ENCODE data around the gene UACA.
"Not testable (repeated sequence)": the region's sequence is repeated elsewhere in the genome, so short reads cannot be mapped to it uniquely, and the experiment has no call there.

Gene UACA

DNA sequence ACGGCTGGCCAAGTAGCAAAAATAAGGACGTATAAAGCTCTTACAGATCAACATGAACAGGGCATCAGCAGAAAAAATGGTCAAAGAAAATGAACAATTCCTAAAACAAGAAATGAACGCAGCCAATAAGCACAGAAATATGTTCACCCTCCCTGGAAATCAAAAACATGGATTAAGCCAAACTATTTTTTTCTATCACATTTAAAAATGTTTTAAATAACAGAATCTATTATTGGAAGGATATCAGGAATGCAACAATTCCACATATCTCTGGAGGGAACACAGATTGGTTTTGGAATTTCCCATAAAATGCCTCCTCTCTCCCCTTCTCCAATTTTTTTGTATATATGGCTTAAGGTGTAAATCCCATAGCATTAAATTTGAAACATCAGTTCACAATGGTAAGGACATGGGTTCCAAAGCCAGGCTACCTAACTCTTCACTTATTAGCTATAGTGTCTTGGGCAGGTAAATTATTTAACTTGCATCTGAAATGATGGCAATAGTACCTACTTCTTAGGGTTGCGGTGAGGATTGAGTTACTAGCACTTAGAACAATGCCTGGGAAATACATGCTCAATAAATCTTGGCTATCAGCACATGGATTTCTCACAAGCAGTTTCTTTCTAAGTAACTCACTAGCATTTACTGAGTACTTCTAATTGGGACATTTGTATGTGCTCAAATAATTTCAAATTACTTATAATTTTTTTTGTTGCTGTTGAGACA is 10.1 kb downstream of the UACA start:
- DNase-seq: no peak

DNA sequence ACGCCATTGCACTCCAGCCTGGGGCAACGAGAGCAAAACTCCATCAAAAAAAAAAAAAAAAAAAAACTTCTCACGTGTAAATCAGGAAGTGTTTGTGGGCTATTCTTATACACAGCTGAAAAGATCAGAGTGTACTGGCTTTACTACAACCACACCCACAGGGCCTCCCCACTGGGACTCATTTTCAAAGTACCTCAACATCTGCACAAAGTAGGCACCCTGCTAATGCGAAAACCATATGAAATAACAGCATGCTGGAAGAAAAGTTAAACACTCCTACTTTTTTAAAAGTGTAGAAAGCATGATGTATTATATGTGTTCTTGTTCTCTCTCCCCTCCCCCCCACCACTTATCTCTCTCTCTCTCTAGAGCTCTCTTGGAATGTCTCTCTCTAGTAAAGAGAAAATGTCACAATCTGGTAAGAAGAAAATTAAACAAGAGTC is 11.1 kb downstream of the UACA start:
- no peak for DNase-seq

DNA sequence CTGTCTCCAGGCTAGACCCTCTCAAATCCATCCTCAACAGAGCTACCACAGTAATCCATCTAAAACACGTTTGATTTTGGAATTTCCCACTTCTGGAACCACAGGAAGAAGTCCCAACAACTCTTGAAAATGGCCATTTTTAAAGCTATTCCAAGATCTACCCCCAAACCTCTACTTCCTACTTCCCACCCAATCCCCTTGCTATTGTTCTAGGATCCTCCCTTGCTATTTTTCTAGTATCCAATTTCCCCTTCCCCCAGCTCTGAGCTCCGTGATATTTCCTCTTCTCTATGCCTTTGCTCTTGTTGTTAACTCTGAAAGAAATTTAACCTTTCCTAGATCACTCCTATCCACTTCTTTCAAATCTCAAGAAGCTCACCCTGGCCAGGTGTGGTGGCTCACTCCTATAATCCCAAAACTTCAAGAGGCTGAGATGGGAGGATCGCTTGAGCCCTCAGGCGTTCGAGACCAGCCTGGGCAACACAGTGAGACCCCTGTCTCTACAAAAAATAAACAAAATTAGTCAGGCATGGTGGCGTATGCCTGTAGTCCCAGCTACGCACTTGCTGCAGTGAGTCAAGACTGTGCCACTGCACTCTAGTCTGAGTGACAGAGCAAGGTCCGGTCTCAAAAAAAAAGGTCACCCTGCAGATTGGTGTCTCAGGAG is 13.0 kb downstream of the UACA start:
- DNase-seq: no peak

DNA sequence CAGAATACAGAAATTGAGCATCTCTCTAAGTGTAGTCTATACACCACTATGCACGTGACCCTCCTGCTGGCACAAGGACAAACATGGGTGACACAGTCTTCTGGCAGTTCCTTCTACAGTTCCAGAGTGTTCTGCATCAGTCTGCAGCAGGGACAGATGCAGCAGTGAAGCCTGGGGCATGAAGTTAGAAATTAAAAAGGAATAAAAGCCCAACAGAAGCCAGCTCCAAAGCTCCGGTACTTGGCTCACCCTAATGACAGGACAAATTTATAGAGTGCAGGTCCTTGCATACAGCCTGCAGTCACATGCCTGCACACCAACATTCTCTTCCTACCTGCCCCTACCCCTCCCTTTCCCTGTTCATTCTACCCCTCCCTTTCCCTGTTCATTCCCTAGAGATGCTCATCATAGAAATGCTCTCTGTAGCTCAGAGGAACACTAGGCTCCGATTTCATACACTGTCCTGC is 15.0 kb downstream of the UACA start:
- no peak for DNase-seq

DNA sequence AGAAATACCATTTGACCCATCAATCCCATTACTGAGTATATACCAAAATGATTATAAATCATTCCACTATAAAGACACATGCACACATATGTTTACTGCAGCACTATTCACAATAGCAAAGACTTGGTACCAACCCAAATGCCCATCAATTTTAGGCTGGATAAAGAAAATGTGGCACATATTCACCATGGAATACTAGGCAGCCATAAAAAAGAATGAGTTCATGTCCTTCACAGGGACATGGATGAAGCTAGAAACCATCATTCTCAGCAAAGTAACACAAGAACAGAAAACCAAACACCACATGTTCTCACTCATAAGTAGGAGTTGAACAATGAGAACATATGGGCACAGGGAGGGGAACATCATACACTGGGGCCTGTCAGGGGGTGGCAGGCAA is 16.8 kb downstream of the UACA start:
- DNase-seq: not testable (repeated sequence)

DNA sequence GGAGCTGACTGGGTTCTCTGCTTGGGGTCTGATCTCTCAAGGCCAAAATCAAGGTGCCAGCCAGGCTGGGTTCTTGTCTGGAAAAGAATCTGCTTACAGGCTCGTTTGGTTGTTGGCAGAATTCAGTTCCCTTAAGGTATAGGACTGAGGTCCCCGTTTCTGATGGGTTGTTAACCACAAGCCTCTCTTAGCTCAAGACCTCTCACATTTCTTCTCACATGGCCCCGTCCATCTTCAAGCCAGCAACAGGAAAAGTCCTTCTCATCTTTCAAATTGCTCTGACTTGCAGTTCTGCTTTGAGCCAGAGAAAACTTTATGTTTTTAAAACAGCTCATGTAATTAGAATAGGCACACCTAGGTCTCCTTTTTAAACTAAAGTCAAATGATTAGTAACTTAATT is 20.4 kb downstream of the UACA start:
- peak; percentile 36 for DNase-seq

DNA sequence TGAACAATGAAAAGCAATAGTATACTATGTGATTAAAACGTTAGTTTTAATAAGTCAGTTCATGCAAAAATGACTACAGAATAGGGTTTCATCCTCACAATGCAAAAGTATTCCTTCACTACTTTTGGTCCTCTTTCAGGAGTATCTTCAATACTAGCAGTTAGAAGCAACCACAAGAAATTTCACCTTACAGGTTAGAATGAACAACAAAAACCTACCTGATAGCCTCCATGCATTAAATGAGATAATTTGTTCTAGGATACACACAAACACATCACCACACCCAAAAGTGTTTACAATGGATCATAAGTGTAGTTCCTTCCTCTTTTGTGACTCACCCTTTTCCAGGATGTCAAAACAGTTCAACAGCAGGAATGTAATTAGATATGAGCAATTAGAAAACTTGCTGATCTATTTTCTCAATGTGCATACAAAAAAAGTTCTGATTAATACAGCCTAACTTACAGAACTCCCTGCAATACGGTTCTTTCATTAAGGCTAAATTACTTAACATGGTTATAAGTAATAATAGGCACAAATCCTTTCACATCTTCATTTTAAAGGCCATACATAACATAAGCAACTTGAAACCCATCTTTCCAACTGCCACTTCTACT is 21.6 kb downstream of the UACA start:
- DNase-seq: peak; percentile 58

DNA sequence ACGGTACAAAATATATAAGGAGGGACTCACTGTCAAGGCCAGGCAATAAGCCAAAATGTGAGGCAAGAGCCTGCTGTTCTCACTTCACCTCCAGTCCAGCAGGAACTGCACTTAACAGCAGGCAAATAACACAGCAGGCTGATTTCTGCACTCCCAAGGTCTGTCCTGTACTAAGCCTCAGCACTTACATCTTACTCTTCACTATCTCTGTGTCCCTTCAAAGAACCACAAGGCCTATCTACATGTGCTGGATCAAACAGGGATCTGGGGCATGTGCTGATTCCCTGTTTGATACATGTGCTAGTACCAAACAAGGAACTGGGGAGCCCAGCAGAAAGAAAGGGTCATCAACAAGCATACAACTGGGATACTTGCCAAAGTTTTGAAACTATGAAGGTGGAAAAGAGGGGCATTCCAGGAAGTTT is 22.2 kb downstream of the UACA start:
- peak; percentile 69 for DNase-seq

DNA sequence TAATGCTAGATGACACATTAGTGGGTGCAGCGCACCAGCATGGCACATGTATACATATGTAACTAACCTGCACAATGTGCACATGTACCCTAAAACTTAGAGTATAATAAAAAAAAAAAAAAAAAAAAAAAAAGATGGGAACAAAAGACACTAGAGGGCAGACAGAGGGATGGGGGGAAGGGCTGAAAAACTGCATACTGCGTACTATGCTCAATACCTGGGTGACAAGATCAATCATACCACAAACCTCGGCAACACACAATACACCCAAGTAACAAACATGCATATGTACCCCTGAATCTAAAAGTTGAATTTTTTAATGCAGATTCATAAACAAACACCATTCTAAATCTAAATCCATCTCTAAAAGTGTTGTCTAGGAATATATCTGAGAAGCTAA is 28.3 kb downstream of the UACA start:
- not testable (repeated sequence) for DNase-seq

DNA sequence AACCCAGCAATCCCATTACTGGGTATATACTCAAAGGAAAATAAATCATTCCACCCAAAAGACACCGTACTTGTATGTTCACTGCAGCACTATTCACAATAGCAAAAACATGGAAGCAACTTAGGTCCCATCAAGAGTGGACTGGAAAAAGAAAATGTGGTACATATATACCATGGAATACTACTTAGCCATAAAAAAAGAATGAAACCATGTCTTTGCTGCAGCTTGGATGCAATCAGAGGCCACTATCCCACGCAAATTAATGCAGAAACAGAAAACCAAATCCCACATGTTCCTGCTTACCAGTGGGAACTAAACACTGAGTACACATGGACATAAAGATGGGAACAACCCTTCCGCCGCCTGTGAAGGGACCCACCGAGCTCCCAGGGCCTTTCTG is 34.2 kb downstream of the UACA start:
- no peak for DNase-seq

DNA sequence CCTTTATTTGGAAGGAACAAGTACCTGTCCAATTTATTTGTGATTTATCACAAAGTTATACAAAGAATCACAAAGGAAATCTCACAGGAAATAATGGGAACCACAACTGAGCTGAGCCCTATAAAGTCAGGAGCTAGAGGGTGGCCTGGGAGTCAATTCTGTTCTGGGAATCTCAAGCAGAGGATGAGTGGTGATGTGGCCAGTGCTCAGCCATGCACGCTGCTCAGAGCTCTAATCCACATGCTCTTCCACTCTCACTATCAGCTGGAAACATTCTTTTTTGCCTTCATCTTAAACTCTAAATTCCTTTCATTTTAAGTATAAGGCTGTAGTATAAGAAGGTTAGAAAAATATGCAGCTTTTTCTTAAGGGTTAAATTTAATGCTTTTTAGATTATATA is 36.6 kb downstream of the UACA start:
- DNase-seq: no peak

DNA sequence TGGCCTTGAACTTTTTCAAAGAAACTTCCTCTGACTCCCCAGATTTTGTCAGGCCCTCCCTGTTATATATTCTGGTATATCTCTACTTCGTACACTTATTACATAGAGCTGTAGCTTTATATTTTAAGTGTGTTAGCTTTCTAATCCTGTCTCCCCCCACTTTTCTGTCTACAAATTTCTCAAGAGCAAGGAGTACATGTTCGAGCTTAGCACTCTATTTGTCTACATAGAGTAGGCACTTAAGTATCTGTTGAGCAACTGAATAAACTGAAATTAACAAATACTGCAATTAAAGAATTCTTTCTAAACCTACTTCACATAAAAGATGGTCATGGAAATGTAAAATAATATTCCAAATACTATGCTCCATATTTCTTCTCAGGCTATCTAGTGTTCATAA is 39.4 kb downstream of the UACA start:
- no peak for DNase-seq

DNA sequence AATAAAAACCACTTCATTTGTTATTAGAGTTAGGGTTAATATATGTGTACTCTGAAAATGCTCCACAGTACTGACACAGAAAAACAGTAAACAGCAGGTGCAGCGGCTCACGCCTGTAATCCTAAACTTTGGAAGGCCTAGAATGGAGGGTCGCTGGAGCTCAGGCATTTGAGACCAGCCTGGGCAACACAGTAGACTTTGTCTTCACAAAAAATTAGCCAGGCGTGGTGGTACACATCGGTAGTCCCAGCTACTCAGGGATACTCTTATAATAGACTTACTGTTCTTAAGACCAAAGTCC is 40.3 kb downstream of the UACA start:
- DNase-seq: no peak

DNA sequence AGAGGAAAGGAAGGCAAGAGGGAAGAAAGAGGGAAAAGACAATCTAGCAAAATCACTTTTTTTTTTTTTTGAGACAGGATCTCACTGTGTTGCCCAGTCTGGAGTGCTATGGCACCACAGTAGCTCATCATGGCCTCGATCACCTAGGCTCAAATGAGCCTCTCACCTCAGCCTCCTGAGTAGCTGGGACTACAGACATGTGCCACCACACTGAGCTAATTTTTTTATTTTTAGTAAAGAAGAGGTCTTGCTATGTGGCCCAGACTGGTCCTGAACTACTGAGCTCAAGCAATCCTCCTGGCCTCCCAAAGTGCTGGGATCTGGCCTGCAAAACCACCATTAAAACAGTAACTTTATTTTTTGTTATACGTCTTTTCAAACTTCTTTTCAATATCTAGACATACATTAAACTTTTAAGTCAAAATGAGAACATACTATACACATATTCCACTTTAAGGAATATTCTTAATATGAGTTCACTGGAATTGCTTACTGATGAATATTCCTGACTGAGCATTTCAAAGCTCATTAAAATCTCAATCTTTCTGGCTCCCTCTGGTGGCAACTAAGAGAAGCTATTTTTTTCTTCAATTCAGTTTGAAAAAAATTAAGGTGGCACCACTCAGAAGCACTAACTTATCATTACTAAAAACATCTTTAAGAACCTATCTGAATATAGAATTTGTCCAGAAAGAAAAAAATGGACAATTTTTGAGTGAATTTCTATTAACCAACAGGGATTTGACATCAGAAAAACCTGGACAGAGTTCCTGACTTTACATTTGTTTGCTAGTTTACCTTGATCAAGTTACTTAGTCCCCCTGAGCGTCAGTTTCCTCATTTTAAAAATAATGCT is 40.9 kb downstream of the UACA start:
- DNase-seq: peak; percentile 65

DNA sequence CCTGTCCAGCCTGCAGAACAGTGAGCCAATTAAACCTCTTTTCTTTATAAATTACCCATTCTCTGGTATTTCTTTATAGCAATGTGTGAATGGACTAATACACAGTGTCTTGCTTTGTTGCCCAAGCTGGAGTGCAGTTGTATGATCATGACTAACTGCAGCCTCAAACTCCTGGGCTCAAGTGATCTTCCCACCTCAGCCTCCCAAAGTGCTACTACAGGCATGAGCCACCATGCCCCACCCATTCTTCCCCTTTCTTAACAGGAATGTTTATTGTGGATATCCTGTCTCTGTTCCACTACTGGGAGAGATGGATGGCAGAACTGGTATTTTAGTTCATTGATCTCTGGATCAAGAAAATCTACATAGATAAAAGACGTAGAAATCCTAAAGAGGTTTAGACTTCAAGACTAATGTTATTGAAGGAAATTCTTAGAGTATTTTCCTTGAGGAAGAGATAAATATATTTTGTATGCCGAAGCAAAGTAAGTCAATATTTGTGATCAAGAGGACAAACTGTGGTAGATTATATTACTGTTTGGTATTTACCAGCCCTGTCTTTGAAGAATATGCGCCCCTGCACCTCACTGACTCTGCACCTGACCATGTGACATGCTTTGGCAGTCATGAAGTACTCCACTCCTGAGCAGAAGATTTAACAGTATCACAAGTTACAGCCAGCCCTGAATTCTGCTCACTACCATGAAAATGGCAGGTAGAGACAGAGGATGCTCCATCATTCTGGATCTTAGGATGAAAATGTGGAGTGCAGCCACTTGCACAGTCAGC is 42.9 kb downstream of the UACA start:
- DNase-seq: no peak

DNA sequence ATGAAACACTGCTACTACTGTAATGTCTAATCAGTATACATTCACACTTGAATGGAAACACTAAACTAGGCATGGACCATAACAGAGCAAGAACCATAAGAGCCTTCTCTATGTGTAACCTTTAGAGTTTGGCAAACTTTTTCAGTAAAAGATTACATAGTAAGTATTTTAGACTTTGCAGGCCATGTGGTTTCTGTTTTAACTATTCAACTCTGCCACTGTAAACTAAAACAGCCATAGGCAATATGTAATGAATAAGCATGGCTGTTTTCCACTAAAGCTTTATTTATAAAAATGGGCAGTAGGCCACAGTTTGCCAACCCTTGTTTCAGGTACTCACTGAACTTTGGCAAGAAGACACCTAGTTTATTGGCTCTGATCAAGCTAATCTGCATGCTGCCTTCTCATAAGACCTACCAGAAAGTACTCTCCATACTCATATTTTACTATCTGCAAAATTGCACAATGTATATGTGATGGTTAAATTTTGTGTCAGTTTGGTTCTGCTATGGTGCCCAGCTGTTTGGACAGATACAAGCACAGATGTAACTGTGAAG is 46.0 kb downstream of the UACA start:
- DNase-seq: no peak

DNA sequence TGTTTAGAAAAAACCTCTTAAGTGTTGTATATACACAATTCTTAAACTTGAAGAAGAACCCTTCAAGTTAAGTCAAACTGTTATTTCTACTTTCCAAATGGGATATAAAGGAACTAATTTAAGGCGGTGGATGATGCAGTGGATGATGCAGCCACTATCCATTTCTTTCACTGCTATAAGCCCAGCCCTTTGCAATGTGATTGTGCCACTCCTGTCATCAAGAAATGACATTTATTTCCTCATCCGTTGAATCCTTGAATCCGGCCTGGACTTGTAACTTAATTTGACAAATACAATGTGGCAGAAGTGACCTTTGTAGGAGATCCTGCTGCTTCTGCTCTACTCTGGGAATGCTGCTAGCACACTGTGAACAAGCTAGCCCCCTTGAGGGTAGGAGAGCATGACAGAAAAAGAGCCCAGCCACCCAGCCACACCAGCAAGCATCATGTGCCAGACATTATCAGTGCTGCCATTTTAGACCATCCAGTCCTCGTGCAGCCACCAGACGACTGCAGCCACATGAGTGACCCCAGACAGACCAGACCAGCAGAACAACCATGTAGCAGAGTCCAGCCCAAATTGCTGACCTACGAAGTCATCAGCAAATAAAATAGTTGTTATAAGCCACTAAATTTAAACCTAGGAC is 47.4 kb downstream of the UACA start:
- DNase-seq: no peak

DNA sequence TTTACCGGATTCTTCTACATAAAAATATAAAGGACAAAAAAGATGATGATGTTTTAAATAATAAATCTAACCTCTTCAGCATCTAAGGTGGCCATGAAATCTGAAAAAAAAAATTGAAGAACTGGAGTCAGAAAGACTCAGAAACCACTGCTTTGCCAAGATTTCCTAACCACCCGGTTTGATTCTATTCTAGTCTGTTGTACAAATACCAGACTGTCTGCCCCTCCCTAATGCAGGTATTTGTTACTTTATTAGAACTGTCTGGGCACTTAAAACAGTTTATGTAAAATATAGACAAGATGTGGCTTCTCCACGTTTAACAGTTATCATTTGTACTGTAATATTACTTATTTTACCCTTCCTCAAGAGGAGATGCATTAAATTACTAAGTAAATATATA is 48.8 kb downstream of the UACA start:
- DNase-seq: no peak

DNA sequence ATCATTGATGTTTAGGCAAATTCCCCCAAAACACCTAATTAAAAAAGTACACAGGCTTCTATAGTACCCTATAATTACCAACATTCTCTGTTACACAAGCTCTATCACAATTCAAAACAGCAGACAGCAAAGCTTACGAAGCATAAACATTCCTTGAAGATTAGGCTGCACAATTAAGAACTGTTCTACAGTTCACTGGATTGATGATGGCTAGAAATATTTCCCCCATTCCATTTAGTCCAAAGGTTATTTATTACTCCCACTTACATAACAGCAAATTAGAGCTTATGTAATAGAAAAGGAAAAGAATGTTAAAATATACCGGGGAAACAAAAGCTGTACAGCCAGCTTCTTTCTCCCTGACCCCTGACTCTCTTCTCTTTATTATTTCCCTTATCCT is 49.3 kb downstream of the UACA start:
- DNase-seq: no peak

DNA sequence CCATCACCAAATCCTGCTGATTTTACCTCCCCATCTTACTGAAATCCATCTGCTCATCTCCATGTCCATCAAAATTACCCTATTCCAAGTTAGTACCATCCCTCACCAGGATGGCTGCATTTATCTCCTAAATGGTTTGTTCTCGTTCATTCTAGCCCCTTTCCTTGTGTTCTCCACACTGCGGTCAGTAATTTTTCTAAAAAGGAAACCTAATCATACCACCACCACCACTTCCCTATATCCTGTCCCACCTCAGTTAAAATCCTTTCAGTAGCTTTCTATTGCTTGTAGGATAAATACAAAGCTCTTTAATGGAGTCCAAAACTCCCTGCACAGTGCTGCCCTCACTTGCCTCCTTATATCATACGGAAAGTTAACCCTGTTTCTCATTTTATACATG is 51.1 kb downstream of the UACA start:
- peak; percentile 8 for DNase-seq

DNA sequence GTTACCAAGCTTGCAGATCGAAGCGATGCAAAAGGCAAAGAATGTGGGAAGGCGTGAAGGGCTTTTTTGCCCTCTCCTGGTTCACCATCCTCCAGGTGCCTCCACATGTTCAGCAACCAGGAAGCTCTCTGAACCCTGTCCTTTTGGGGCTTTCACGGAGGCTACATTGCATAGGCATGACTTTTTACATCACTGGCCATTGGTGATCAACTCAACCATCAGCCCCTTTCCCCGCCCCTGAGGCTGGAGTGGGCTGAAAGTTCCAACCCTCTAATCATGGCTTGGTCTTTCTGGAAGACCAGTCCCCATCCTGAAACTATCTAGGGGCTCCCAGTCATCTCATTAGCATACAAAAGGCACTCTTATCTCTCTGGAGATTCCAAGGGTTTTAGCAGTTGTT is 52.6 kb downstream of the UACA start:
- no peak for DNase-seq

DNA sequence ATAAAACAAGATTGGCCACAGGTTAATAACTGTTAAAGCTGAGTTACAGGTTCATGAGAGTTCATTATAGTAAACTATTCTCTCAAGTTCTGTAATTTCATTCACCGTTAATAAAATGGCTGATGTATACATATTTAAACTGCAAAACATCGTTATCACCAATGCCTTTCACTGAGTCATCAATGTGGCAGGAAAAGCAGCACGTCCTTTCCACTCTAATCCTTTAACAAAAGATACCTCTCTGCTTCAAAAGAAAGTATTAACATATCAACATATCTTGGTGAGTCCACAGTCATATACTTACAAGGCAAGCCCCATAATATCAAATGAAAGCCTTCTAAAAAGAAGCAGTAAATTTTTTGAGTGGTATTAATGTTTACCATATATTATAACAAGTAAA is 54.5 kb downstream of the UACA start:
- peak; percentile 14 for DNase-seq

Measured in OCI-M1 (cell line).